Panc1 (cell line): Measurements from ENCODE around the gene ROR1.

Experiments used
- CTCF ChIP-seq: fragments of 450-650 bp; IDR thresholded peaks from 2 replicates; pipeline ENCODE4 v1.5.1; 2017; ENCODE audit warnings: mild to moderate bottlenecking
- TCF7L2 ChIP-seq: IDR thresholded peaks from 2 replicates; pipeline ENCODE4 v1.6.1; 2011; ENCODE audit warnings: mild to moderate bottlenecking, low read depth, low read length, inconsistent platforms

GRCh38 chr1:63878932-63879331 lies 105.1 kb downstream of the ROR1 start:
- TF ChIP-seq CTCF (no peak), TCF7L2 (no peak)
